Stimulated activated CD8-positive, alpha-beta memory T cell treated with anti-CD3 and anti-CD28 coated beads, Interleukin-15, amount 100 ng/mL, for 24 hours (primary cell): ENCODE data around the gene IQCN.

Source experiments
- DNase-seq: peaks from one replicate; pipeline ENCODE4 v3.0.0-alpha.2; 2020; ENCODE audit warnings: low read depth

The IQCN gene

GRCh38 chr19:18274219-18274780 is at the start of gene IQCN:
TSS of gene IQCN (minus strand) at chr19:18274452. CDS start at chr19:18269478, 4,974 bp downstream.
- no peak for DNase-seq

- peak; percentile 96 for DNase-seq
Observed at GRCh38 chr19:18322759-18323460, 48.7 kb upstream of the IQCN start, which contains the start of gene LSM4. TSS of gene LSM4 (minus strand) at chr19:18323076. CDS start at chr19:18323020, 56 bp downstream.

- DNase-seq, result no peak
Observed at GRCh38 chr19:18322318-18322758, 48.1 kb upstream of the IQCN start.

- no peak for DNase-seq
Observed at GRCh38 chr19:18321734-18322102, 47.5 kb upstream of the IQCN start.

DNA sequence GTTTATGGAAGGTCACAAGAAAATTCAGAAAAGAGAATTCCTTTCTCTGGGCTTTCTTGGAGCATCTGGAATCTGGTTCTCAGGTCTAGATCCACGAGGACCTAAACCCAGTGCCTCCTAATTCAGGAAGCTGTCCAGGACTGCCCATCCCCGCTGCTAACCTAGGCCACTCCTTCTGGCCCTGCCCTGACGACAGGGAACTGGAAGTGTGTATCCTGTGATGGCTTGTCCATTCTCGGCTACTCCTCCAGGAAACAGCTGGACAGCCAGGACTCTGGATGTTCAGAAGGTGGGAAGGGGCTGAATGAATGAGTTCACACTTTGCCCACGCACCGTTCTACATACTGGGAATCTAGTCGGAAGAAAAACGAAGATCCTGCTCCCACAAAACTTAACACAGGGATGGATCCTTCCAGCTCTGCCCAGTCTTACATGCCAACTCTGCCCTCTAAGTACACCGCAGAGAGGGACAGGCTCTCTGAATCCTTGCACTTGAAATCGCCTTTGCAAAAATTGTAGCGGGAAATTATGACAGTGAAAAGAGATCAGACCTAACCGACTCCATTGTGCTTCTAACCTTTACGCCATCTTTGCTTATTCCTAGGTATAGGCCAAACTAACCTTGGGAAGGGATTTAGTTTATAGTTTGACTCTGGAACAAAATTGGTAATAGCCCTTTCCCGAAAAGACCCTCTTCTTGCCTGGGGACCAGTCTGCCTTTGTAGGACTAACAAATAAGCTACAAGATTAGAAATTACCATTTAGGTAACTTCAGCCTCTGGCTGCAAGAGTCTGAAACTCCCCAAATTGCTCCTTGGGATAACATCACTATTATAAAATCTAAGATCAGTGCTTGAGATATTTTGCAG is 46.8 kb upstream of the IQCN start:
- DNase-seq, result no peak

- no peak for DNase-seq
Observed at GRCh38 chr19:18319591-18320135, 45.4 kb upstream of the IQCN start.

DNA sequence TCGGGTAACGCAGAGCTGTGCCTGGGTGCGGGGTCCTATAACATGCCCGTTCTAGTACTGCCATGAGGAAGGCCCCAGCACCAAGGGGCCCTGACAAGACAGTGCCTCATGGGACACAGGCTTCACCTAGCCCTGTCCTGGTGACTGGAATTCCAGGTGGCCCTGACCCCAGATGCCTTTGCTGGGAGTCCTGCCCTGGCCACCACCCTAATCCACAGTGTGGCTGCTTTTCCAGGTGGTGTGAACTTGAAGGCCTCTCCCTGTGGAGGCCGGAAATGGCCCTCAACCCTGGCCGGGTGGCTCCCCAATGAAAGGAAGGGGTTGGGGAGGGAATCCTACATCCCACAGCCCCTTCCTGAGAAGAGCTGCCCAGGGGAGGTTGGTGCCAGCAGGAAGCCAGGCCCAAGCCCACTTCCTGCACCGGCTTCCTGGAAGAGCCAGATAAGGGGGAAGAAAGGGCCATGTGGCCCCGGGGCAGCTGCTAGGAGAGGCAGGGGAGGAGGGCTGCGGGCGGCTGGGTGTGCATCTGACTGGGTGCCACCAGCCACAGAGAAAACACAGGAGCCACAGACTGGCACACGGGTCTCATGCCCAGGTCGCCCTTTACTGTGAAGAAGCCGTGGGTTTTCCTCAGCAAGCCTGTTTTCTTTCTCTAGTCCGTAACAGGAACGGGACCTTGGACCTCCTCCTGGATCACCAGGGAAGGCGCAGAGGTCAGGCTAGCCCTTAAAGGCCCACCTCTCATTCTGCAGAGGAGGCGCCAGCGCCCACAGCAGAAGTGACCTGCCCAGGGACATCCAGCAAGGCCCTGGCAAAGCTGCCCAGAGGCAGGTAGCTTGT is 43.9 kb upstream of the IQCN start:
- DNase-seq, result no peak

- no peak for DNase-seq
Observed at GRCh38 chr19:18313398-18313797, 39.1 kb upstream of the IQCN start.

GRCh38 chr19:18312092-18312534 is 37.9 kb upstream of the IQCN start:
- no peak for DNase-seq

DNA sequence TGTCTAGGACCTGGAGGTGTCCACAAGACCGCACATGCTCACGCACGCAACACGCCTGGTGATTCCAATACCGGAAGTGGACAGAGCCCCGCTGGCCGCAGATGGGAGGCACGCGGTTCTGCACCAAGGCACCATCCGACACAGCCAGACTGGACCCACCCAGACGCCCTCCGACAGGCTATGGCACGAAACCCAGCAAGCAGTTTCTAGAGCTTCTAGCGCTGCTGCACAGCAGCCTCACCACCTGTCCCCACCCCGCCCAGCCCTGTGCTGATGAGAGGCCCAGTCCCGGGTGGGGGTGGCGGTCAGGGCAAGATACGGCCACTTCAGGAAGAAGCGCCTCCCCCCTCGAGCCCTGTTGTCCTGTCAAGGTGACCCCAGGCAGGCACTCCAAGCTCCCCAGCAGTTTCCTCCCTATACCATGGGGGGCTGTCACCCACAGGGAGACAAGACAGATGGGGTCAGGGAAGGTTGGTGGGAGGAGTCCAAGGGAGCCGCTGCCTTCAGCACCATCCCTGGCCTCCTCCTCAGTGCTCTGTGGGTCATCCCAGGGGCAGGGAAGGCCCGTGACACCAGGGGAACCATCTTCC is 37.3 kb upstream of the IQCN start:
- no peak for DNase-seq

- DNase-seq, result no peak
Observed at GRCh38 chr19:18310966-18311365, 36.7 kb upstream of the IQCN start.

DNA sequence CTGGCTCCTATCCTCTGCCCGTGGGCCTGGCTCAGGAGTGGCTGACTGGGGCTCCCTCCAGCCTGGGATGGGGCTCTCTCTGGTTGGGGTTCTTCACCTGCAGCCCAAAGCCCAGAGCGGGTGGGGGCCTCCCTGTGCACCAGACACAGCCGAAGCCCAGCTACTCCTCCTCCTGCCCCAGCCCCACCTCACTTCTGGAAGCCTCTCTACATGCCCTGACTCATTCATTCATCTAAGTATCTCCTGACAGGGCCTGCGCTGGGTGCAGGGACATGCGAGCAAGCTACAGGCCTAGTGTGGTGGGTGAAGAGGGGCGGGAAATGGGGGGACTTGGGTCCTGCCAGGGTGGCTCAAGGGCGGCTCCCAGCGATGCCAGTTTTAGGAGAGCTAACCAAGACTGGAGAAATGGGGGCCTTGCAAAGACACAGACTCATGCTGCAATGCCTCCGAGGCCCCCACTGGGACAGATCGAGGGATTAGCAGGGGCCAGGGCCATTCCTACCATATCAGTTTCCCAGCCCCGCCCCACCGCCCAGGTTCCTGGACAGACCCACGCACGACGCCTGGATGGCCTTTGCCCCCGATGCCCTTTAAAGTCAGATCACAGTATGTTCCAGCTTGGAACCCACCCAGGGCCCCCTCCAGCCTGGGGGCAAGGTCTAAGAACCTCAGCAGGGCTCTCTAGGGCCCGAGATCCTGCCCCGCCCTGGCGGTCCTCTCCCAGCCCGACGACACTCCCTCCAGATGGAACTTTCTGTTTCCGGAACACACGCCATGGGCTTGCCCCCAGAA is 36.1 kb upstream of the IQCN start:
- DNase-seq, result no peak

DNA sequence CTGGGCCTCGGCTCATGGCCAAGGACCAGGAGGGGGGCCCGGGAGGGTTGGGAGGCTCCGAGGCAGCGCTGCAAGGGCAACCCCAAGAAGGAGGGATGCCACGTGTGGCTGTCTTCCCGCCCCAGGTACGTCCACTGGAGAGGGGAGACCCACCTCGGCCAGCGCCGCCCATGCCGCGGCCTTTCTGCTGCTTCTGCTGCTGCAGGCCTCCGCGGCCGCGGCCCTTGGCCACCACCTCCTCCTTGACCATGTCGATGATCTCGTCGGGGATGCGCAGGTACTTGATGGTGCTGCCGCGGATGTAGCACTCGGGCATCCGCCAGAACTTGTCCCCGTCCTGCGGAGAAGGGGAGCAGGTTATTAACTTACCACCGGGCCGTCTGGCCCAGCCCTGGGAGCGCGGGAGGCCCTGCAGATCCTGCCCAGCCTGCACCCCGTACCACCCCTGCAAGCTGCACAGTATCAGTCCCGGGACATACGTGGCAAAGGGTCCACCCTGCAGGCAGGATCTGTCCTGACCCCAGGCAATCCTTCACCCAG is 35.3 kb upstream of the IQCN start:
- no peak for DNase-seq

DNA sequence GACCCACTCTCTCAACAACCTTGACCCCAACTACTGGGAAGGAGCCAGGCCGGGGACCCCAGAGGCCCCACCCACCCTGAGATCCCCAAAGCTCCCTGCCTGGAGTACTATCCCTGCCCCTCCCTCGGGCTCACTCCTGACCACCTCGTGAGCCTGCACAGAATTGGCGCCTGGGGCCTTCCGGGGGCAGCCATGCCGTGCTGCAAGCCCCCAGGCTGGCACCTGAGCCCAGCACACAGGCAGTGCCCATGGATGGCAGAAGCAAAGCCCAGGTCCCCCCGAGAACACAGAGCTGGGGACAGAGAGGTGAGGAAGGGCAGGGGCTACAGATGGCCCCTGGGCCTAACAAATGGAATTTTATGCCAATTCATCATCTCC is 34.7 kb upstream of the IQCN start:
- no peak for DNase-seq

DNA sequence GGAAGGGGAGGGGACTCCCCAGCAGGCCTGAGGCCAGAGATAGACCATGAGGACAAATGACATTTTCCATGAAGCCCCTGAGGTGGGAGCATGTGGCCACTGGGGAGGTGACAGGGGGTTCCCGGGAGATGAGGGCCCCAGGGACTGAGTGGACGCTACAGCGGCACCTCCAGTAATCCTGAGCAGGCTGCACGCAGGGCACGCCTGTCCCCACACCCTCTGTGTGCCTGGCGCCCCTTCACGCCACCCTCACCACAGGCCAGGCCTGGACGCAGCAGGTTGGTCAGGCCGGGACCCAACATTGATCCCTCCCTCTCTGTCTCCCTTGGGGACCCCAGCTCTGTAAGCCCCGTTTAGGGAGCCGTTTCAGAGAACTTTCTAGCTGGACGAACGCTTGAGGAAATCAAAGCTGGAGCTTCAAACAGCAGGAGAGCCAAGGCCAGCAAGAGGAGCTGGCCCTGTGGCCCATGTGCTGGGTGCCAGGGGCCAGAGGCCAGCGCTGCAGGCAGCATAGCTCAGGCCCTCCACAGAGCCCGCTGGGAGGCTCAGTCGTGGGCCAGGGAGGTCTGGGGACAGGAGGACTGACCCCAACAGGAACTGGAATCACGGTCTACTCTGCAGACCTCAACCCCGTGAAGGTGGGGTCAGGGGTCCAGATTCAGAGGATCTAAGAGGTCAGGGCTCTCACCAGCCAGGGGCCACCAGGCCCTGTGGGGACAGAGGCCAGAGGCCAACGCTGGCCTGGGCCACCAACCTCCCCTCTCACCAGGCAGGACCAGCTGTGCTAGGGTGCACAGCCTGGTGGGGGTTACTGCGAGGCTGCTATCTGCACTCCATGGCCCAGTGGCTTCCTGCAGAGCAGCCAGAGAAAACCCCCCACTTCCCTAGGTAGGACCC is 34.0 kb upstream of the IQCN start:
- DNase-seq, result no peak

GRCh38 chr19:18307271-18307681 is 33.0 kb upstream of the IQCN start:
- no peak for DNase-seq

DNA sequence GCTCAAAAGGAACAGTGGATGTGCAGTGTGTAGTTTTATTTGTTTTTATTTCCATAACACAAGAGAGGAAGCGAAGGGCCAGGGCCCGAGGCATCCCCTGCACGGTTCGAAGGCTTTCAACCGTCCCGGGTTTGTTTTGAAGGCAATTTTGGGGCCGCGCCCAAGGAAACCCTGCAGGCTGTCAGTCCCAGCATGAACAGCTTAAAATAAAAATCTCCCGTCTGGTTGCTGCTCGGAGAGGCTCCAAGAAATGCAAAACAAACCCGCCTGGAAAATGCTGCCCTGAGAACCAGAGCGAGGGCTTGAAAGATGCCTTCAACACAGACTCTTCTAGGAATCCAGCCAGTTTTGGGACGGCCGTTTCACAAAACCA is 32.6 kb upstream of the IQCN start:
- no peak for DNase-seq

DNA sequence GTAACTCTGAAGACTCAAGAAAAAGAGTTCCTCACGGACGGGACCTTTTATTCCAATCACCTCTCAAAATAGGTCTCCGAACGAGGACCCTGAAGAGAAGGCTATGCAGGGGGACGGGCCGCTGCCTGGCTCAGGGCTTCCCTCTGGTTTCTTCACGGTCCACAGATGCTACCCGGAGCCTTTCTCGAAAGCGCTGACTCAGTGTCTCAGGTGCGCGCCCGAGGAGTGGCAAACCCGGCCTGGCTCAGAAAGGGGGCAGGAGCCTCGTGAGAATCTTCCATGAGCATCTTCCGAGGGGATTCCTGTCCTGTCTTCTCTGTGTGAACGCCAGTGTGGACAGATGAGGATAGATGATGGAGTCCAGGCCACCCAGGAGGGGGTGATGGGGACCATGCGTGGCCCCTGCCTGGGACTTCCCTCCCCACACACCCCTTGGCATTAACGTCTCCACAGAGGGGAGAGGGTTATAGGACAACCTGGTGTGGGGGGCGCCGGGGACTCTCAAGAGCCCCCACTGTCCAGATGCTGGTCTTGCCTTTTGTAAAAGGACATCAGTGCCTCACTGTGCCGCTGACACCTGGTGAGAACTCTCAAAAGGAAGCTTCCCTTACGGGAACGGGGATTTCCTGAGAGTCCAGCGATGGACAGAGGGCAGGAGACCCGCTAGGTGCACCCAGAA is 32.1 kb upstream of the IQCN start:
- no peak for DNase-seq
